Caco-2 (cell line): ENCODE measurements around the gene TMEM50B. TPM values are rescaled to one million over a fixed set of nuclear protein-coding genes. Genes with fewer than 3 reads are reported as not detected.

Experiments
- BruUV-seq: library from RNA; stranded (reverse); fragments of 400-500 nt; replicated peaks from 2 replicates; lab custom pipeline; 2021; lab: Mats Ljungman, UMichigan
- CTCF ChIA-PET: fragments of 300-600 bp; sonication (Branson Sonifier 250); formaldehyde crosslinking; loops from one replicate; lab custom pipeline; 2022; ENCODE audit warnings: antibody characterized with exemption; lab: Charles Lee
- POLR2A ChIA-PET: fragments of 300-600 bp; sonication (Branson Sonifier 250); formaldehyde crosslinking; loops from one replicate; lab custom pipeline; 2022; ENCODE audit warnings: antibody characterized with exemption; lab: Charles Lee
- DNase-seq, 2 experiments: peaks; one replicate each; pipeline versions ENCODE4 v3.0.0 to v3.0.0-alpha.2; 2020 to 2022
- H3K27me3 ChIP-seq: replicated peaks from 2 replicates; pipeline ENCODE4 v1.6.0; 2011; ENCODE audit warnings: low read length; ENCODE audit not compliant: control insufficient read depth, insufficient read depth
- H3K36me3 ChIP-seq: 2 replicates; pipeline ENCODE4 v1.5.1; 2011; ENCODE audit warnings: low read length; ENCODE audit not compliant: control insufficient read depth, insufficient read depth
- H3K4me1 ChIP-seq: fragments of 250-450 bp; sonication (Bioruptor Pico); 2 replicates; pipeline ENCODE4 v1.5.1; 2020; ENCODE audit warnings: mild to moderate bottlenecking
- H3K4me3 ChIP-seq: 2 replicates; pipeline ENCODE4 v1.5.1; 2011; ENCODE audit warnings: low read depth, mild to moderate bottlenecking, control low read depth, low read length
- H3K9me3 ChIP-seq: fragments of 250-450 bp; sonication (Bioruptor Pico); 2 replicates; pipeline ENCODE4 v1.5.1; 2020; ENCODE audit warnings: mild to moderate bottlenecking, moderate library complexity
- H3K27ac Mint-ChIP-seq: one replicate; pipeline ENCODE4 v1.8.0; 2022; ENCODE audit warnings: mixed read lengths; ENCODE audit not compliant: unreplicated experiment
- H3K27me3 Mint-ChIP-seq: one replicate; pipeline ENCODE4 v1.8.0; 2022; ENCODE audit warnings: mixed read lengths; ENCODE audit not compliant: insufficient read depth, unreplicated experiment
- H3K36me3 Mint-ChIP-seq: one replicate; pipeline ENCODE4 v1.8.0; 2022; ENCODE audit warnings: mild to moderate bottlenecking, mixed read lengths; ENCODE audit not compliant: insufficient read depth, unreplicated experiment
- H3K4me1 Mint-ChIP-seq: one replicate; pipeline ENCODE4 v1.8.0; 2022; ENCODE audit warnings: low read depth, mixed read lengths; ENCODE audit not compliant: unreplicated experiment
- H3K4me3 Mint-ChIP-seq: one replicate; pipeline ENCODE4 v1.8.0; 2022; ENCODE audit warnings: mild to moderate bottlenecking, moderate library complexity, mixed read lengths; ENCODE audit not compliant: unreplicated experiment
- H3K9me3 Mint-ChIP-seq: one replicate; pipeline ENCODE4 v1.8.0; 2022; ENCODE audit warnings: mixed read lengths; ENCODE audit not compliant: unreplicated experiment
- CTCF ChIP-seq, 2 experiments: fragments of 200-600 bp in 1 of 2; IDR thresholded peaks; 1 replicate in 1 of 2; 2 replicates in 1 of 2; pipeline versions ENCODE4 v1.5.1 to v1.8.0; 2011 to 2022; ENCODE audit warnings: antibody characterized with exemption in 1 of 2, control low read depth in 1 of 2, inconsistent platforms in 1 of 2, low read depth in 1 of 2, low read length in 1 of 2, mild to moderate bottlenecking in 1 of 2, moderate library complexity in 1 of 2; ENCODE audit not compliant: insufficient read depth in 1 of 2, severe bottlenecking in 1 of 2, unreplicated experiment in 1 of 2
- intact Hi-C: fragments of 100-400 bp; cut with micrococcal nuclease; formaldehyde crosslinking; loops from one replicate; pipeline ENCODE4 v1.10.0; 2022; ENCODE audit not compliant: unreplicated experiment
- total RNA-seq: library from RNA; stranded (reverse); gene quantifications from 2 replicates; pipeline ENCODE4 v1.2.3, GENCODE V29; 2022

TMEM50B gene
- total RNA-seq, 1 experiment from 2014 or later: 25.9 TPM

DNA sequence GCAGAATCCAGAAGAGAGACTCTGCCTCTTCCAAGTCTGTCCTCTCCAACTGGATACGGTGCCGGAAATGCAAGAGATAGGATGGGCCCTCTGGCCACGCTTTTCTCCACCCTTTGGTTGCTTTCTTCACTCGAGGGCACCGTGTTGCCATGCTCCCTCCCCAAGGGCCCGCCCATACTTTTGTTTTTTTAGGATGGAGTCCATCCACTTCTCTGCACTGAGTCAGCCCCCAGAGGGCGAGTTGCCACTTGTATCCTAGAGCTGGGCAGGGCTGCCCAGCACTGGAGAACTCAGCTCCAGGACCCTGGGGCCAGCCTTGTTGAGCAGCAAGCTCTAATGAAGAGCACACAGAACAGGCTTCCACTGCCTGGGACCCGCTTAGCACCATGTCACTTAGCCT, 51.1 kb downstream of the TMEM50B start:
- DNase-seq: no peak
- Histone ChIP-seq H3K36me3 (peaks cover 4% of the 10 kb centered on the region; the same call in 1 of the 2 replicates), H3K4me1 (peaks cover 7% of the 10 kb centered on the region; the same call in 1 of the 2 replicates), H3K9me3 (no peaks in the 10 kb centered on the region), H3K4me3 (no peak overlapping the region), H3K27me3 (no peaks in the 10 kb centered on the region)
- H3K4me1 Mint-ChIP-seq: no peaks in the 10 kb centered on the region
- H3K4me3 Mint-ChIP-seq: no peak overlapping the region
- no peak overlapping the region for H3K27ac Mint-ChIP-seq
- BruUV-seq: no TSS peak
- CTCF ChIA-PET: interaction anchor here (1.5 kb wide), 1 partner anchor 67 kb away, joined by 4 read pairs; no protein-coding TSS in a partner anchor
- intact Hi-C loops: no loop called here
- POLR2A ChIA-PET: no interaction called here
- TF ChIP-seq CTCF (IDR thresholded peaks at IDR 0.05; ENCODE audit: insufficient read depth in 1 of 2, low read depth in 1 of 2, low read length in 1 of 2, severe bottlenecking in 1 of 2, unreplicated experiment in 1 of 2): no peak
- H3K36me3 Mint-ChIP-seq: peaks cover 84% of the 10 kb centered on the region
- no peaks in the 10 kb centered on the region for H3K27me3 Mint-ChIP-seq
- no peaks in the 10 kb centered on the region for H3K9me3 Mint-ChIP-seq

DNA sequence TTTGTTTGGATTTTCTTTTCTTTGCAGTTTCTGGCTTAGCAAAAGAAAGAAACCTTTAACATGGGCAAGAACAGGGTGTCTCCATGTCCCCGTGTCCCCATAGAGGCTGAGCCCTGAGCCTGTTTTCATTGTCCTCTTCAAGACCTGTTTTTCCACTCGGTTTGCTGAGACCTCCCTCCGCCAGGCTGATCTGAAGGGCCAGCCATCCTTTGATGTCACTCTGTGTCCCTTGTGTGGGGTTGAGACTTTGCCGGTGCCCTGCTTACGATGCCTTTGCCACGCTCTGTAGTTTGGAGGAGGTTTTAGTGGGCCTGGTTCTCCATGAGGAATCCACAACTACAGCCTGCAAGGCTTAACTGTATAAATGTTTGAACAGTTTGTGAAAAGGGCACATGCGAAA, 52.7 kb downstream of the TMEM50B start:
- no peak for DNase-seq
- no peaks in the 10 kb centered on the region for H3K4me1 Mint-ChIP-seq
- Histone ChIP-seq H3K4me3 (no peak overlapping the region), H3K4me1 (peaks cover 9% of the 10 kb centered on the region), H3K9me3 (no peaks in the 10 kb centered on the region), H3K36me3 (peaks cover 4% of the 10 kb centered on the region; the same call in 1 of the 2 replicates), H3K27me3 (no peaks in the 10 kb centered on the region)
- intact Hi-C loops: no loop called here
- no TSS peak for BruUV-seq
- no peaks in the 10 kb centered on the region for H3K9me3 Mint-ChIP-seq
- no peak overlapping the region for H3K27ac Mint-ChIP-seq
- ChIA-PET CTCF (interaction anchor here (0.7 kb wide), 1 partner anchor 11 kb away, joined by 5 read pairs; no protein-coding TSS in a partner anchor), POLR2A (no interaction called here)
- H3K36me3 Mint-ChIP-seq: peaks cover 84% of the 10 kb centered on the region
- H3K27me3 Mint-ChIP-seq: no peaks in the 10 kb centered on the region
- no peak overlapping the region for H3K4me3 Mint-ChIP-seq
- TF ChIP-seq CTCF (IDR thresholded peaks at IDR 0.05; ENCODE audit: insufficient read depth in 1 of 2, low read depth in 1 of 2, low read length in 1 of 2, severe bottlenecking in 1 of 2, unreplicated experiment in 1 of 2): no peak

GRCh38 chr21:33425825-33426224, 53.9 kb downstream of the TMEM50B start:
- BruUV-seq: no TSS peak
- Histone ChIP-seq H3K36me3 (peaks cover 3% of the 10 kb centered on the region), H3K9me3 (no peaks in the 10 kb centered on the region), H3K27me3 (no peaks in the 10 kb centered on the region), H3K4me1 (peaks cover 14% of the 10 kb centered on the region), H3K4me3 (no peak overlapping the region)
- H3K4me1 Mint-ChIP-seq: no peaks in the 10 kb centered on the region
- no peak overlapping the region for H3K4me3 Mint-ChIP-seq
- ChIA-PET CTCF (no interaction called here), POLR2A (no interaction called here)
- no peaks in the 10 kb centered on the region for H3K9me3 Mint-ChIP-seq
- no peak for DNase-seq
- no peak for TF ChIP-seq CTCF (IDR thresholded peaks at IDR 0.05; ENCODE audit: insufficient read depth in 1 of 2, low read depth in 1 of 2, low read length in 1 of 2, severe bottlenecking in 1 of 2, unreplicated experiment in 1 of 2)
- H3K27ac Mint-ChIP-seq: no peak overlapping the region
- no peaks in the 10 kb centered on the region for H3K27me3 Mint-ChIP-seq
- peaks cover 83% of the 10 kb centered on the region for H3K36me3 Mint-ChIP-seq
- intact Hi-C loops: no loop called here
